H9 (cell line): ENCODE measurements around the gene SLMAP. TPM values are rescaled to one million over a fixed set of nuclear protein-coding genes. Genes with fewer than 3 reads are reported as not detected.

ENCODE experiments used
- DNase-seq: peaks from one replicate; pipeline ENCODE4 v3.0.0-alpha.2; 2017
- H2AFZ ChIP-seq: one replicate; pipeline ENCODE4 v1.6.1; 2013; ENCODE audit warnings: mild to moderate bottlenecking, low read length, control low read depth, moderate library complexity
- H2AK5ac ChIP-seq: 2 replicates; pipeline ENCODE4 v1.6.1; 2013; ENCODE audit warnings: low read length, control low read depth, mixed read lengths; ENCODE audit not compliant: insufficient read length
- H2BK120ac ChIP-seq: one replicate; pipeline ENCODE4 v1.6.1; 2013; ENCODE audit warnings: low read depth, mild to moderate bottlenecking, low read length, control low read depth, inconsistent platforms; ENCODE audit not compliant: poor library complexity, severe bottlenecking
- H2BK12ac ChIP-seq: 2 replicates; pipeline ENCODE4 v1.6.1; 2013; ENCODE audit warnings: low read length, control low read depth, mixed read lengths, low read depth; ENCODE audit not compliant: insufficient read length
- H2BK15ac ChIP-seq: 2 replicates; pipeline ENCODE4 v1.6.1; 2013; ENCODE audit warnings: low read depth, low read length, control low read depth
- H2BK20ac ChIP-seq: one replicate; pipeline ENCODE4 v1.6.1; 2013; ENCODE audit warnings: low read depth, mild to moderate bottlenecking, low read length, control low read depth, inconsistent platforms; ENCODE audit not compliant: poor library complexity, severe bottlenecking
- H2BK5ac ChIP-seq: 2 replicates; pipeline ENCODE4 v1.6.1; 2013; ENCODE audit warnings: low read length, control low read depth, mixed read lengths; ENCODE audit not compliant: insufficient read length
- H3K14ac ChIP-seq: 2 replicates; pipeline ENCODE4 v1.6.1; 2013; ENCODE audit warnings: low read length, control low read depth; ENCODE audit not compliant: insufficient read depth
- H3K18ac ChIP-seq: 2 replicates; pipeline ENCODE4 v1.6.1; 2013; ENCODE audit warnings: low read depth, mild to moderate bottlenecking, mixed read lengths, low read length, control low read depth; ENCODE audit not compliant: insufficient read length
- H3K23ac ChIP-seq: 2 replicates; pipeline ENCODE4 v1.6.1; 2013; ENCODE audit warnings: low read length, control low read depth, mixed read lengths, low read depth; ENCODE audit not compliant: insufficient read length
- H3K23me2 ChIP-seq: 2 replicates; pipeline ENCODE4 v1.6.1; 2013; ENCODE audit warnings: low read depth, mild to moderate bottlenecking, mixed read lengths, low read length, control low read depth; ENCODE audit not compliant: insufficient read length, poor library complexity, severe bottlenecking
- H3K27ac ChIP-seq: 2 replicates; pipeline ENCODE4 v1.5.1; 2013; ENCODE audit warnings: low read length, control low read depth, mixed read lengths, low read depth; ENCODE audit not compliant: insufficient read length
- H3K27me3 ChIP-seq: 2 replicates; pipeline ENCODE4 v1.6.1; 2013; ENCODE audit warnings: low read length, control low read depth, inconsistent platforms; ENCODE audit not compliant: insufficient read depth
- H3K4ac ChIP-seq: 2 replicates; pipeline ENCODE4 v1.6.1; 2013; ENCODE audit warnings: low read depth, mild to moderate bottlenecking, control low read depth, inconsistent platforms, low read length, moderate library complexity
- H3K4me1 ChIP-seq: 2 replicates; pipeline ENCODE4 v1.6.1; 2013; ENCODE audit warnings: low read length, control low read depth, inconsistent platforms; ENCODE audit not compliant: insufficient read depth
- H3K4me2 ChIP-seq: 2 replicates; pipeline ENCODE4 v1.6.1; 2013; ENCODE audit warnings: low read length, control low read depth, mixed read lengths; ENCODE audit not compliant: insufficient read length, insufficient read depth
- H3K56ac ChIP-seq: 2 replicates; pipeline ENCODE4 v1.6.1; 2013; ENCODE audit warnings: low read depth, mild to moderate bottlenecking, mixed read lengths, low read length, control low read depth; ENCODE audit not compliant: insufficient read length
- H3K79me1 ChIP-seq: 2 replicates; pipeline ENCODE4 v1.6.1; 2013; ENCODE audit warnings: low read depth, mild to moderate bottlenecking, moderate library complexity, low read length, control low read depth, inconsistent platforms; ENCODE audit not compliant: insufficient read depth, poor library complexity, severe bottlenecking
- H3K79me2 ChIP-seq: 2 replicates; pipeline ENCODE4 v1.6.1; 2013; ENCODE audit warnings: low read length, control low read depth, inconsistent platforms; ENCODE audit not compliant: insufficient read depth
- H3K9ac ChIP-seq: 2 replicates; pipeline ENCODE4 v1.6.1; 2013; ENCODE audit warnings: low read length, control low read depth, mixed read lengths; ENCODE audit not compliant: insufficient read length; ENCODE audit errors: extremely low read depth
- H3K9me3 ChIP-seq: one replicate; pipeline ENCODE4 v1.6.1; 2013; ENCODE audit warnings: low read depth, low read length, inconsistent platforms; ENCODE audit not compliant: control insufficient read depth
- H3T11ph ChIP-seq: one replicate; pipeline ENCODE4 v1.6.1; 2013; ENCODE audit warnings: mild to moderate bottlenecking, low read length, control low read depth, inconsistent platforms
- H4K20me1 ChIP-seq: one replicate; pipeline ENCODE4 v1.6.1; 2013; ENCODE audit not compliant: control insufficient read depth, insufficient read length, insufficient read depth
- H4K5ac ChIP-seq: 2 replicates; pipeline ENCODE4 v1.6.1; 2013; ENCODE audit warnings: low read depth, mild to moderate bottlenecking, mixed read lengths, low read length, control low read depth; ENCODE audit not compliant: insufficient read length
- H4K8ac ChIP-seq: replicated peaks from 2 replicates; pipeline ENCODE4 v1.6.1; 2013; ENCODE audit warnings: low read length, control low read depth, mixed read lengths, low read depth; ENCODE audit not compliant: insufficient read length
- H4K91ac ChIP-seq: 2 replicates; pipeline ENCODE4 v1.6.1; 2013; ENCODE audit warnings: low read depth, mild to moderate bottlenecking, moderate library complexity, mixed read lengths, low read length, control low read depth; ENCODE audit not compliant: insufficient read length
- H3K27ac Mint-ChIP-seq, 3 experiments: 2 replicates in 2 of 3; 3 replicates in 1 of 3; pipeline ENCODE4 v1.8.0; 2020 to 2021; ENCODE audit warnings: mixed read lengths in 3 of 3, mild to moderate bottlenecking in 1 of 3, moderate library complexity in 1 of 3
- H3K27me3 Mint-ChIP-seq: 2 replicates; pipeline ENCODE4 v1.8.0; 2021; ENCODE audit warnings: low read depth, mild to moderate bottlenecking, moderate library complexity, mixed read lengths
- H3K36me3 Mint-ChIP-seq, 3 experiments: 2 replicates in 2 of 3; 3 replicates in 1 of 3; pipeline ENCODE4 v1.8.0; 2020 to 2021; ENCODE audit warnings: low read depth in 3 of 3, mixed read lengths in 3 of 3; ENCODE audit not compliant: insufficient read depth in 1 of 3
- H3K4me1 Mint-ChIP-seq, 2 experiments: 2 replicates each; pipeline ENCODE4 v1.8.0; 2020; ENCODE audit warnings: mixed read lengths in 2 of 2
- H3K4me3 Mint-ChIP-seq, 2 experiments: 2 replicates in 1 of 2; 3 replicates in 1 of 2; pipeline ENCODE4 v1.8.0; 2020 to 2021; ENCODE audit warnings: mild to moderate bottlenecking in 2 of 2, mixed read lengths in 2 of 2, moderate library complexity in 1 of 2
- H3K9me3 Mint-ChIP-seq, 2 experiments: 2 replicates in 1 of 2; 3 replicates in 1 of 2; pipeline ENCODE4 v1.8.0; 2020; ENCODE audit warnings: mild to moderate bottlenecking in 2 of 2, mixed read lengths in 2 of 2, moderate library complexity in 1 of 2
- WGBS: extraction: QIAGEN DNeasy Blood & Tissue Kit; methylation state at CpG from one replicate; pipeline ENCODE4 v1.1.7; 2013; ENCODE audit warnings: missing lambda C conversion rate, low lambda C conversion rate, mixed read lengths; ENCODE audit not compliant: insufficient read length; ENCODE audit errors: extremely low coverage; 5-methylcytosine and 5-hydroxymethylcytosine counted together
- total RNA-seq: library from RNA; stranded (reverse); gene quantifications from 2 replicates; pipeline ENCODE4 v1.2.1, GENCODE V29; 2021
- TF ChIP-seq, protein P1 (sequence below): fragments of 200-600 bp; sonication (generic); conservative IDR thresholded peaks from 3 replicates; pipeline ENCODE4 v1.8.0; 2021; ENCODE audit warnings: antibody characterized with exemption, mild to moderate bottlenecking

SLMAP gene
- total RNA-seq, 1 experiment from 2014 or later, result 65.1 TPM

DNA sequence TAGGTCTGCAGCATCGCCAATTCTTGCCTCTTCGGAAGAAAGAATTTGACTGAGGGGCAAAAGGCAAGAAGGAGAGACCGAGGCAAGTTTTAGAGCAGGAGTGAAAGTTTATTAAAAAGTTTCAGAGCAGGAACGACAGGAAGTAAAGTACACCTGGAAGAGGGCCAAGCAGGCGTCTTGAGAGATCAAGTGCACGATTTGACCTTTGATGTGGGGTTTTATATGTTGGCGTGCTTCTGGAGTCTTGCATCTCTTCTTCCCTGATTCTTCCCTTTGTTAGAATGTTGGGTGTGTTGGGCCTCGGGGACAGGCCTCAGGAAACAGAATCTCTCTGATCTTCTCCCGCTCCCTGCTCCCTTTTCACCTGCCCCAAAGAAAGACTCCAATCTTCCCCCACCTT is 211.5 kb downstream of the SLMAP start:
- Histone ChIP-seq H3K56ac (no peak overlapping the region), H4K91ac (no peak overlapping the region), H4K5ac (no peak overlapping the region), H2AK5ac (no peak overlapping the region), H3K23me2 (no peaks in the 10 kb centered on the region), H2BK15ac (no peak overlapping the region), H3K9me3 (no peaks in the 10 kb centered on the region), H3K14ac (no peak overlapping the region), H2BK120ac (no peak overlapping the region), H3K4me2 (no peak overlapping the region), H3K79me1 (no peaks in the 10 kb centered on the region), H3K18ac (no peak overlapping the region), H2BK20ac (no peak overlapping the region), H3K4ac (no peak overlapping the region), H3K9ac (no peak overlapping the region), H3K27me3 (no peaks in the 10 kb centered on the region), H3K79me2 (no peaks in the 10 kb centered on the region), H2BK12ac (no peak overlapping the region), H2AFZ (no peak overlapping the region), H4K20me1 (no peaks in the 10 kb centered on the region), H3K23ac (no peak overlapping the region), H3T11ph (no peak overlapping the region), H3K4me1 (no peaks in the 10 kb centered on the region; the same call in 1 of the 2 replicates), H4K8ac (no peak overlapping the region), H2BK5ac (no peak overlapping the region), H3K27ac (no peak overlapping the region)
- DNase-seq, result no peak
- no peaks in the 10 kb centered on the region for H3K9me3 Mint-ChIP-seq
- WGBS, result no CpG with 5 or more reads among the region's 9 CpGs
- no peak overlapping the region for H3K4me3 Mint-ChIP-seq
- TF ChIP-seq, protein P1, sequence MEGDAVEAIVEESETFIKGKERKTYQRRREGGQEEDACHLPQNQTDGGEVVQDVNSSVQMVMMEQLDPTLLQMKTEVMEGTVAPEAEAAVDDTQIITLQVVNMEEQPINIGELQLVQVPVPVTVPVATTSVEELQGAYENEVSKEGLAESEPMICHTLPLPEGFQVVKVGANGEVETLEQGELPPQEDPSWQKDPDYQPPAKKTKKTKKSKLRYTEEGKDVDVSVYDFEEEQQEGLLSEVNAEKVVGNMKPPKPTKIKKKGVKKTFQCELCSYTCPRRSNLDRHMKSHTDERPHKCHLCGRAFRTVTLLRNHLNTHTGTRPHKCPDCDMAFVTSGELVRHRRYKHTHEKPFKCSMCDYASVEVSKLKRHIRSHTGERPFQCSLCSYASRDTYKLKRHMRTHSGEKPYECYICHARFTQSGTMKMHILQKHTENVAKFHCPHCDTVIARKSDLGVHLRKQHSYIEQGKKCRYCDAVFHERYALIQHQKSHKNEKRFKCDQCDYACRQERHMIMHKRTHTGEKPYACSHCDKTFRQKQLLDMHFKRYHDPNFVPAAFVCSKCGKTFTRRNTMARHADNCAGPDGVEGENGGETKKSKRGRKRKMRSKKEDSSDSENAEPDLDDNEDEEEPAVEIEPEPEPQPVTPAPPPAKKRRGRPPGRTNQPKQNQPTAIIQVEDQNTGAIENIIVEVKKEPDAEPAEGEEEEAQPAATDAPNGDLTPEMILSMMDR, result no peak
- H3K4me1 Mint-ChIP-seq, result peaks cover 17 to 20% of the 10 kb centered on the region in 2 experiments
- H3K36me3 Mint-ChIP-seq, result no peaks in the 10 kb centered on the region
- H3K27me3 Mint-ChIP-seq, result no peaks in the 10 kb centered on the region
- no peak overlapping the region for H3K27ac Mint-ChIP-seq
